K562 (cell line): Measurements from ENCODE around the gene JPT1. TPM values are rescaled to one million over a fixed set of nuclear protein-coding genes. Genes with fewer than 3 reads are reported as not detected.

Source experiments
- ATF7 ChIP-seq: fragments of 450-650 bp; IDR thresholded peaks from 2 replicates; pipeline ENCODE4 v1.7.1; 2014; ENCODE audit warnings: mild to moderate bottlenecking, moderate library complexity
- BCL6 ChIP-seq: fragments of 250-450 bp; sonication (Bioruptor Pico); IDR thresholded peaks from 2 replicates; pipeline ENCODE4 v1.4.0; 2020
- C11orf30 ChIP-seq: fragments of 450-650 bp; IDR thresholded peaks from 2 replicates; pipeline ENCODE4 v1.6.1; 2016; ENCODE audit warnings: low read depth, mild to moderate bottlenecking
- CBX2 ChIP-seq: fragments of 200-600 bp; sonication (generic); IDR thresholded peaks from one replicate; pipeline ENCODE4 v1.6.1; 2012; ENCODE audit warnings: mild to moderate bottlenecking, low read length, inconsistent platforms; ENCODE audit not compliant: insufficient read depth, poor library complexity, severe bottlenecking
- CREB1 ChIP-seq, 2 experiments: sonication (generic) in 1 of 2; formaldehyde crosslinking in 1 of 2; IDR thresholded peaks; 2 replicates each; pipeline versions ENCODE4 v1.6.1 to v1.8.0; 2012 to 2022; ENCODE audit warnings: inconsistent platforms in 1 of 2, mild to moderate bottlenecking in 1 of 2, missing genetic modification reagents in 1 of 2, moderate library complexity in 1 of 2
- FOXA1 ChIP-seq: fragments of 450-650 bp; IDR thresholded peaks from 2 replicates; pipeline ENCODE4 v1.6.1; 2016; ENCODE audit warnings: mild to moderate bottlenecking, borderline replicate concordance
- GATAD2B ChIP-seq: fragments of 450-650 bp; IDR thresholded peaks from 2 replicates; pipeline ENCODE4 v1.6.1; 2017; ENCODE audit warnings: mild to moderate bottlenecking, borderline replicate concordance
- HCFC1 ChIP-seq: IDR thresholded peaks from 2 replicates; pipeline ENCODE4 v1.6.1; 2012; ENCODE audit warnings: low read depth, low read length, improper control_type of control experiment
- HMG20B ChIP-seq: fragments of 250-450 bp; sonication (Bioruptor Pico); IDR thresholded peaks from 2 replicates; pipeline ENCODE4 v1.5.0; 2021; ENCODE audit warnings: mild to moderate bottlenecking
- LCOR ChIP-seq: sonication (generic); formaldehyde crosslinking; IDR thresholded peaks from 2 replicates; pipeline ENCODE4 v1.8.0; 2022; ENCODE audit warnings: mild to moderate bottlenecking, missing genetic modification reagents
- MECOM ChIP-seq: fragments of 250-450 bp; sonication (Bioruptor Pico); IDR thresholded peaks from 2 replicates; pipeline ENCODE4 v1.8.0; 2022; ENCODE audit warnings: inconsistent platforms
- MXI1 ChIP-seq: IDR thresholded peaks from 2 replicates; pipeline ENCODE4 v1.6.1; 2011; ENCODE audit warnings: low read depth, mild to moderate bottlenecking, improper control_type of control experiment, low read length
- NR4A1 ChIP-seq, 2 experiments: fragments of 250-450 bp in 1 of 2; fragments of 450-650 bp in 1 of 2; sonication (Bioruptor Pico) in 1 of 2; IDR thresholded peaks; 2 replicates each; pipeline versions ENCODE4 v1.4.0 to v1.6.1; 2016 to 2020; ENCODE audit warnings: mild to moderate bottlenecking in 2 of 2, missing compliant biosample characterization in 1 of 2, missing genetic modification characterization in 1 of 2, moderate library complexity in 1 of 2
- PYGO2 ChIP-seq: fragments of 450-650 bp; IDR thresholded peaks from 2 replicates; pipeline ENCODE4 v1.6.1; 2016; ENCODE audit warnings: mild to moderate bottlenecking, missing genetic modification characterization, moderate library complexity, missing compliant biosample characterization
- TAF15 ChIP-seq: fragments of 200-400 bp; formaldehyde crosslinking; IDR thresholded peaks from 2 replicates; pipeline ENCODE4 v1.6.1; 2017; ENCODE audit warnings: mild to moderate bottlenecking, low read depth, low read length, moderate library complexity
- THAP12 ChIP-seq: fragments of 250-450 bp; sonication (Bioruptor Pico); IDR thresholded peaks from 2 replicates; pipeline ENCODE4 v1.9.0; 2021; ENCODE audit warnings: mild to moderate bottlenecking, inconsistent platforms
- ZNF436 ChIP-seq: fragments of 250-450, 450-650 bp; sonication (Bioruptor Pico); formaldehyde crosslinking; IDR thresholded peaks from 2 replicates; pipeline ENCODE4 v1.7.0; 2020; ENCODE audit warnings: mild to moderate bottlenecking
- ZNF780A ChIP-seq: fragments of 250-450 bp; sonication (Bioruptor Pico); IDR thresholded peaks from 2 replicates; pipeline ENCODE4 v1.5.0; 2021; ENCODE audit warnings: mild to moderate bottlenecking
- polyA plus RNA-seq, 8 experiments: library from polyadenylated mRNA; depleted of rRNA in 4 of 8; stranded (reverse) in 5 of 8; unstranded in 3 of 8; fragments of >200 nt; fragmentation: Nextera tagmentation in 2 of 8; fragmentation: Illumina TruSeq in 1 of 8; extraction: Ambion mirVana in 2 of 8; extraction: Trizol in 1 of 8; gene quantifications; 2 replicates each; pipeline versions ENCODE4 v1.2.1 to v1.2.3, GENCODE V29; 2011 to 2014; ENCODE audit warnings: inconsistent platforms in 1 of 8, missing spikeins in 1 of 8
- total RNA-seq, 7 experiments: library from RNA; depleted of rRNA in 6 of 7; stranded (reverse); fragments of >200 nt in 6 of 7; fragmentation: Illumina TruSeq in 2 of 7; extraction: Trizol in 2 of 7; gene quantifications; 2 replicates each; pipeline versions ENCODE4 v1.2.1 to v1.2.3, GENCODE V29; 2011 to 2021; ENCODE audit warnings: low replicate concordance in 1 of 7
- TF ChIP-seq, protein P1 (sequence below): fragments of 450-650 bp; conservative IDR thresholded peaks from 2 replicates; pipeline ENCODE4 v1.6.1; 2016; ENCODE audit warnings: missing genetic modification characterization, low read depth, mild to moderate bottlenecking, control low read depth, missing compliant biosample characterization
- TF ChIP-seq, protein P2 (sequence below): sonication (generic); formaldehyde crosslinking; IDR thresholded peaks from 2 replicates; pipeline ENCODE4 v1.8.1; 2023; ENCODE audit warnings: mild to moderate bottlenecking, missing genetic modification reagents

Gene JPT1
- total and polyA plus RNA-seq, 9 of the 15 experiments (the other 6 are each of a cell fraction or from before 2014, with no cell fraction given), result 56.7 to 292 (median 144) TPM

GRCh38 chr17:75131278-75132017, 22.9 kb downstream of the JPT1 start, which contains the start of gene NT5C (continued):
- TF ChIP-seq THAP12 (CRISPR knock-in tag) (peak; percentile 75; the same call in 1 of the 2 replicates), MXI1 (peak; percentile 11; the same call in 1 of the 2 replicates), TAF15 (no peak), HMG20B (CRISPR knock-in tag) (no peak), PYGO2 (tag) (no peak), GATAD2B (peak; percentile 97), CREB1 (IDR thresholded peaks at IDR 0.05) (0 out of 2 replicates have a peak, but pooled peaks have one; percentile 11), CREB1 (CRISPR knock-in tag; IDR thresholded peaks at IDR 0.05) (no peak), NR4A1 (CRISPR knock-in tag; IDR thresholded peaks at IDR 0.05) (no peak), NR4A1 (tag; IDR thresholded peaks at IDR 0.05) (no peak; the same call in 1 of the 2 replicates), HCFC1 (peak; percentile 40), LCOR (CRISPR knock-in tag) (0 out of 2 replicates have a peak, but pooled peaks have one; percentile 33), FOXA1 (no peak), ZNF436 (CRISPR knock-in tag) (no peak), BCL6 (CRISPR knock-in tag) (no peak), ATF7 (peak; percentile 84), CBX2 (no peak), C11orf30 (no peak; the same call in 1 of the 2 replicates), ZNF780A (CRISPR knock-in tag) (no peak), MECOM (CRISPR knock-in tag) (no peak)
- TF ChIP-seq, protein P1, sequence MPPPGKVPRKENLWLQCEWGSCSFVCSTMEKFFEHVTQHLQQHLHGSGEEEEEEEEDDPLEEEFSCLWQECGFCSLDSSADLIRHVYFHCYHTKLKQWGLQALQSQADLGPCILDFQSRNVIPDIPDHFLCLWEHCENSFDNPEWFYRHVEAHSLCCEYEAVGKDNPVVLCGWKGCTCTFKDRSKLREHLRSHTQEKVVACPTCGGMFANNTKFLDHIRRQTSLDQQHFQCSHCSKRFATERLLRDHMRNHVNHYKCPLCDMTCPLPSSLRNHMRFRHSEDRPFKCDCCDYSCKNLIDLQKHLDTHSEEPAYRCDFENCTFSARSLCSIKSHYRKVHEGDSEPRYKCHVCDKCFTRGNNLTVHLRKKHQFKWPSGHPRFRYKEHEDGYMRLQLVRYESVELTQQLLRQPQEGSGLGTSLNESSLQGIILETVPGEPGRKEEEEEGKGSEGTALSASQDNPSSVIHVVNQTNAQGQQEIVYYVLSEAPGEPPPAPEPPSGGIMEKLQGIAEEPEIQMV (tag), result no peak
- TF ChIP-seq, protein P2, sequence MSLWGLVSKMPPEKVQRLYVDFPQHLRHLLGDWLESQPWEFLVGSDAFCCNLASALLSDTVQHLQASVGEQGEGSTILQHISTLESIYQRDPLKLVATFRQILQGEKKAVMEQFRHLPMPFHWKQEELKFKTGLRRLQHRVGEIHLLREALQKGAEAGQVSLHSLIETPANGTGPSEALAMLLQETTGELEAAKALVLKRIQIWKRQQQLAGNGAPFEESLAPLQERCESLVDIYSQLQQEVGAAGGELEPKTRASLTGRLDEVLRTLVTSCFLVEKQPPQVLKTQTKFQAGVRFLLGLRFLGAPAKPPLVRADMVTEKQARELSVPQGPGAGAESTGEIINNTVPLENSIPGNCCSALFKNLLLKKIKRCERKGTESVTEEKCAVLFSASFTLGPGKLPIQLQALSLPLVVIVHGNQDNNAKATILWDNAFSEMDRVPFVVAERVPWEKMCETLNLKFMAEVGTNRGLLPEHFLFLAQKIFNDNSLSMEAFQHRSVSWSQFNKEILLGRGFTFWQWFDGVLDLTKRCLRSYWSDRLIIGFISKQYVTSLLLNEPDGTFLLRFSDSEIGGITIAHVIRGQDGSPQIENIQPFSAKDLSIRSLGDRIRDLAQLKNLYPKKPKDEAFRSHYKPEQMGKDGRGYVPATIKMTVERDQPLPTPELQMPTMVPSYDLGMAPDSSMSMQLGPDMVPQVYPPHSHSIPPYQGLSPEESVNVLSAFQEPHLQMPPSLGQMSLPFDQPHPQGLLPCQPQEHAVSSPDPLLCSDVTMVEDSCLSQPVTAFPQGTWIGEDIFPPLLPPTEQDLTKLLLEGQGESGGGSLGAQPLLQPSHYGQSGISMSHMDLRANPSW (CRISPR knock-in tag), result no peak; the same call in 1 of the 2 replicates
